CD8-positive, alpha-beta memory T cell (primary cell): ENCODE data around the gene FOXK1. TPM values are rescaled to one million over a fixed set of nuclear protein-coding genes. Genes with fewer than 3 reads are reported as not detected.

Source experiments
- CTCF ChIA-PET: fragments of 350-600 bp; sonication (Branson Sonifier 250); formaldehyde crosslinking; loops from one replicate; lab custom pipeline; 2021; ENCODE audit warnings: antibody characterized with exemption; lab: Charles Lee
- POLR2A ChIA-PET: fragments of 350-600 bp; sonication (Branson Sonifier 250); formaldehyde crosslinking; loops from one replicate; lab custom pipeline; 2021; ENCODE audit warnings: antibody characterized with exemption; lab: Charles Lee
- DNase-seq, 5 donors: peaks; one replicate each; pipeline versions ENCODE4 v3.0.0 to v3.0.0-alpha.2; 2020 to 2022; ENCODE audit warnings: mixed read lengths in 1 of 5
- H3K27ac ChIP-seq: one replicate; pipeline ENCODE4 v1.7.0; 2013; ENCODE audit warnings: low read depth, mild to moderate bottlenecking, low read length, moderate library complexity
- H3K27me3 ChIP-seq: 2 replicates; pipeline ENCODE4 v1.7.0; 2013; ENCODE audit warnings: low read length, mild to moderate bottlenecking; ENCODE audit not compliant: insufficient read depth, poor library complexity, severe bottlenecking
- H3K36me3 ChIP-seq: 2 replicates; pipeline ENCODE4 v1.7.0; 2013; ENCODE audit warnings: mild to moderate bottlenecking, low read length, moderate library complexity; ENCODE audit not compliant: insufficient read depth
- H3K4me1 ChIP-seq: 2 replicates; pipeline ENCODE4 v1.7.0; 2013; ENCODE audit warnings: mild to moderate bottlenecking, low read length, moderate library complexity; ENCODE audit not compliant: insufficient read depth
- H3K4me3 ChIP-seq: 2 replicates; pipeline ENCODE4 v1.7.0; 2013; ENCODE audit warnings: mild to moderate bottlenecking, low read length
- H3K9me3 ChIP-seq: 2 replicates; pipeline ENCODE4 v1.7.0; 2013; ENCODE audit warnings: mild to moderate bottlenecking, low read length
- H3K27ac Mint-ChIP-seq, 8 donors: one replicate each; pipeline ENCODE4 v1.8.0; 2020 to 2021; ENCODE audit warnings: mixed read lengths in 8 of 8, mild to moderate bottlenecking in 6 of 8, inconsistent platforms in 3 of 8, moderate library complexity in 3 of 8
- H3K27me3 Mint-ChIP-seq, 2 donors: one replicate each; pipeline ENCODE4 v1.8.0; 2020 to 2021; ENCODE audit warnings: mixed read lengths in 2 of 2, mild to moderate bottlenecking in 1 of 2, moderate library complexity in 1 of 2
- H3K36me3 Mint-ChIP-seq, 3 donors: one replicate each; pipeline ENCODE4 v1.8.0; 2020 to 2021; ENCODE audit warnings: mixed read lengths in 3 of 3, inconsistent platforms in 1 of 3, mild to moderate bottlenecking in 1 of 3
- H3K4me1 Mint-ChIP-seq, 3 donors: one replicate each; pipeline ENCODE4 v1.8.0; 2020 to 2021; ENCODE audit warnings: mixed read lengths in 3 of 3, inconsistent platforms in 1 of 3, mild to moderate bottlenecking in 1 of 3
- H3K4me3 Mint-ChIP-seq, 7 donors: one replicate each; pipeline ENCODE4 v1.8.0; 2020 to 2021; ENCODE audit warnings: mixed read lengths in 7 of 7, mild to moderate bottlenecking in 6 of 7, moderate library complexity in 4 of 7, inconsistent platforms in 2 of 7
- H3K9me3 Mint-ChIP-seq, 5 donors: one replicate each; pipeline ENCODE4 v1.8.0; 2020 to 2022; ENCODE audit warnings: mixed read lengths in 5 of 5, mild to moderate bottlenecking in 3 of 5, moderate library complexity in 2 of 5, inconsistent platforms in 1 of 5
- polyA plus RNA-seq: library from polyadenylated mRNA; unstranded; fragments of 300-500 nt; fragmentation: Illumina TruSeq; gene quantifications from one replicate; pipeline ENCODE4 v1.2.3, GENCODE V29; 2021
- total RNA-seq, 2 experiments: library from RNA; stranded (reverse); gene quantifications; one replicate each; pipeline ENCODE4 v1.2.3, GENCODE V29; 2021

FOXK1 gene
- total and polyA plus RNA-seq, 3 experiments from 2014 or later: 4.5 to 38.4 (median 35.6) TPM

GRCh38 chr7:4783762-4784351, 101.8 kb downstream of the FOXK1 start:
- Histone ChIP-seq H3K9me3 (no peaks in the 10 kb centered on the region), H3K27ac (no peak overlapping the region), H3K4me1 (no peaks in the 10 kb centered on the region), H3K36me3 (peaks cover 38% of the 10 kb centered on the region), H3K27me3 (no peaks in the 10 kb centered on the region), H3K4me3 (no peak overlapping the region)
- peaks cover 0 to 2% of the 10 kb centered on the region in 2 donors for H3K27me3 Mint-ChIP-seq
- H3K4me1 Mint-ChIP-seq: peaks cover 0 to 12% (median 0%) of the 10 kb centered on the region in 3 donors
- POLR2A ChIA-PET: no interaction called here
- no peak for DNase-seq
- H3K4me3 Mint-ChIP-seq: no peak overlapping the region
- H3K9me3 Mint-ChIP-seq: no peaks in the 10 kb centered on the region
- CTCF ChIA-PET: no interaction called here
- peaks cover 0 to 67% (median 2%) of the 10 kb centered on the region in 3 donors for H3K36me3 Mint-ChIP-seq
- no peak overlapping the region for H3K27ac Mint-ChIP-seq

GRCh38 chr7:4784799-4785198, 102.7 kb downstream of the FOXK1 start:
- Histone ChIP-seq H3K36me3 (peaks cover 38% of the 10 kb centered on the region), H3K27me3 (no peaks in the 10 kb centered on the region), H3K27ac (no peak overlapping the region), H3K4me1 (no peaks in the 10 kb centered on the region), H3K9me3 (no peaks in the 10 kb centered on the region), H3K4me3 (no peak overlapping the region)
- Mint-ChIP-seq H3K9me3 (no peaks in the 10 kb centered on the region), H3K4me1 (peaks cover 0 to 9% (median 0%) of the 10 kb centered on the region in 3 donors), H3K27me3 (peaks cover 0 to 2% of the 10 kb centered on the region in 2 donors), H3K27ac (no peak overlapping the region), H3K4me3 (no peak overlapping the region), H3K36me3 (peaks cover 0 to 71% (median 2%) of the 10 kb centered on the region in 3 donors)
- CTCF ChIA-PET: no interaction called here
- DNase-seq: no peak
- POLR2A ChIA-PET: no interaction called here

- H3K4me3 ChIP-seq: no peak overlapping the region
- peaks cover 0 to 6% (median 0%) of the 10 kb centered on the region in 3 donors for H3K4me1 Mint-ChIP-seq
- no peak for DNase-seq
- H3K27ac Mint-ChIP-seq: peak overlapping the region in 1 of 8 donors; percentile 41
- peaks cover 38% of the 10 kb centered on the region for H3K36me3 ChIP-seq
- ChIA-PET POLR2A (no interaction called here), CTCF (no interaction called here)
- H3K27me3 Mint-ChIP-seq: peaks cover 0 to 2% of the 10 kb centered on the region in 2 donors
- H3K4me3 Mint-ChIP-seq: no peak overlapping the region
- no peaks in the 10 kb centered on the region for H3K9me3 Mint-ChIP-seq
- no peak overlapping the region for H3K27ac ChIP-seq
- H3K9me3 ChIP-seq: no peaks in the 10 kb centered on the region
- H3K4me1 ChIP-seq: no peaks in the 10 kb centered on the region
- H3K36me3 Mint-ChIP-seq: peaks cover 0 to 73% (median 2%) of the 10 kb centered on the region in 3 donors
- no peaks in the 10 kb centered on the region for H3K27me3 ChIP-seq
These were observed 103.3 kb downstream of the FOXK1 start for GRCh38 chr7:4785371-4785770.

GRCh38 chr7:4786015-4786414, 103.9 kb downstream of the FOXK1 start:
- no peaks in the 10 kb centered on the region for H3K9me3 ChIP-seq
- peaks cover 0 to 2% of the 10 kb centered on the region in 2 donors for H3K27me3 Mint-ChIP-seq
- CTCF ChIA-PET: no interaction called here
- H3K27ac ChIP-seq: no peak overlapping the region
- peaks cover 0 to 3% (median 0%) of the 10 kb centered on the region in 3 donors for H3K4me1 Mint-ChIP-seq
- H3K27ac Mint-ChIP-seq: no peak overlapping the region
- no peak for DNase-seq
- peaks cover 34% of the 10 kb centered on the region for H3K36me3 ChIP-seq
- H3K36me3 Mint-ChIP-seq: peaks cover 0 to 74% (median 0%) of the 10 kb centered on the region in 3 donors
- no peaks in the 10 kb centered on the region for H3K9me3 Mint-ChIP-seq
- H3K4me3 ChIP-seq: no peak overlapping the region
- POLR2A ChIA-PET: no interaction called here
- no peaks in the 10 kb centered on the region for H3K4me1 ChIP-seq
- no peak overlapping the region for H3K4me3 Mint-ChIP-seq
- H3K27me3 ChIP-seq: no peaks in the 10 kb centered on the region

- H3K4me3 Mint-ChIP-seq: no peak overlapping the region
- H3K9me3 Mint-ChIP-seq: no peaks in the 10 kb centered on the region
These were observed 105.4 kb downstream of the FOXK1 start for GRCh38 chr7:4787541-4787940.

GRCh38 chr7:4787947-4788626, 106.0 kb downstream of the FOXK1 start:
- peaks cover 26% of the 10 kb centered on the region for H3K36me3 ChIP-seq
- no peak for DNase-seq
- Mint-ChIP-seq H3K27ac (no peak overlapping the region), H3K9me3 (no peaks in the 10 kb centered on the region), H3K27me3 (peaks cover 0 to under 1% of the 10 kb centered on the region in 2 donors), H3K4me3 (no peak overlapping the region), H3K36me3 (peaks cover 0 to 63% (median 0%) of the 10 kb centered on the region in 3 donors), H3K4me1 (peaks cover 0 to 5% (median 1%) of the 10 kb centered on the region in 3 donors)
- CTCF ChIA-PET: interaction anchor here (1.4 kb wide), 1 partner anchor 10 kb away, joined by 5 read pairs; no protein-coding TSS in a partner anchor
- no peaks in the 10 kb centered on the region for H3K4me1 ChIP-seq
- POLR2A ChIA-PET: no interaction called here
- no peaks in the 10 kb centered on the region for H3K9me3 ChIP-seq
- no peak overlapping the region for H3K27ac ChIP-seq
- H3K4me3 ChIP-seq: no peak overlapping the region
- no peaks in the 10 kb centered on the region for H3K27me3 ChIP-seq

More at GRCh38 chr7:4787541-4787940, 105.4 kb downstream of the FOXK1 start:
- no peak for DNase-seq
- Histone ChIP-seq H3K27me3 (no peaks in the 10 kb centered on the region), H3K4me1 (no peaks in the 10 kb centered on the region), H3K27ac (no peak overlapping the region), H3K36me3 (peaks cover 26% of the 10 kb centered on the region), H3K9me3 (no peaks in the 10 kb centered on the region), H3K4me3 (no peak overlapping the region)
- Mint-ChIP-seq H3K27ac (no peak overlapping the region), H3K27me3 (peaks cover 0 to 2% of the 10 kb centered on the region in 2 donors), H3K36me3 (peaks cover 0 to 68% (median 0%) of the 10 kb centered on the region in 3 donors), H3K4me1 (peaks cover 0 to 5% (median 1%) of the 10 kb centered on the region in 3 donors)
- POLR2A ChIA-PET: no interaction called here
- CTCF ChIA-PET: no interaction called here

GRCh38 chr7:4788627-4789189, 106.6 kb downstream of the FOXK1 start:
- no peaks in the 10 kb centered on the region for H3K27me3 ChIP-seq
- Mint-ChIP-seq H3K4me3 (no peak overlapping the region), H3K4me1 (peaks cover 0 to 6% (median 1%) of the 10 kb centered on the region in 3 donors), H3K36me3 (peaks cover 0 to 61% (median 0%) of the 10 kb centered on the region in 3 donors), H3K27ac (no peak overlapping the region), H3K27me3 (no peaks in the 10 kb centered on the region), H3K9me3 (no peaks in the 10 kb centered on the region)
- DNase-seq: no peak
- H3K27ac ChIP-seq: no peak overlapping the region
- H3K4me1 ChIP-seq: no peaks in the 10 kb centered on the region
- POLR2A ChIA-PET: no interaction called here
- H3K36me3 ChIP-seq: peaks cover 21% of the 10 kb centered on the region
- no peaks in the 10 kb centered on the region for H3K9me3 ChIP-seq
- H3K4me3 ChIP-seq: no peak overlapping the region
- CTCF ChIA-PET: interaction anchor here (1.4 kb wide), 1 partner anchor 10 kb away, joined by 5 read pairs; no protein-coding TSS in a partner anchor
